Vagina (tissue), 2 donors: Measurements from ENCODE around the gene SERPINC1.

Experiments used
- CTCF ChIP-seq, 3 experiments: fragments of 450-650 bp in 2 of 3; fragments of 200-600 bp in 1 of 3; sonication (generic) in 1 of 3; IDR thresholded peaks; one replicate each; pipeline ENCODE4 v1.5.1; 2017 to 2019; ENCODE audit warnings: antibody characterized with exemption in 3 of 3, mild to moderate bottlenecking in 2 of 3, moderate library complexity in 2 of 3
- POLR2A ChIP-seq, 2 donors: fragments of 450-650 bp; IDR thresholded peaks; one replicate each; pipeline ENCODE4 v1.6.1; 2017; ENCODE audit warnings: antibody characterized with exemption in 2 of 2, mild to moderate bottlenecking in 2 of 2, moderate library complexity in 2 of 2

GRCh38 chr1:173914366-173914871 is 2.7 kb downstream of the SERPINC1 start:
- no peak for TF ChIP-seq CTCF (IDR thresholded peaks at IDR 0.05)
- no peak for TF ChIP-seq POLR2A (IDR thresholded peaks at IDR 0.05)
